ENCODE data around the gene GPRC5A.

- no peak for TF ChIP-seq CTCF (conservative IDR thresholded peaks at IDR 0.05 in 1 of 2, IDR thresholded peaks at IDR 0.05 in 1 of 2; ENCODE audit: low read depth in 1 of 2, low read length in 2 of 2)
- TF ChIP-seq EZH2 (IDR thresholded peaks at IDR 0.05; ENCODE audit: low read length, missing control alignments): no peak
These were observed 19.7 kb upstream of the GPRC5A start for GRCh38 chr12:12871587-12872138.
